Peyer's patch (tissue), 4 donors: ENCODE results near the gene ELP4.

Source experiments
- POLR2A ChIP-seq, 2 donors: fragments of 450-650 bp; IDR thresholded peaks; one replicate each; pipeline ENCODE4 v1.5.1; 2017; ENCODE audit warnings: antibody characterized with exemption in 2 of 2, mild to moderate bottlenecking in 2 of 2, moderate library complexity in 2 of 2
- TF ChIP-seq, protein P1 (sequence below), 6 experiments: fragments of 450-650 bp in 4 of 6; fragments of 200-600 bp in 2 of 6; sonication (generic) in 1 of 6; IDR thresholded peaks; one replicate each; pipeline ENCODE4 v1.5.1; 2017 to 2019; ENCODE audit warnings: antibody characterized with exemption in 6 of 6, mild to moderate bottlenecking in 3 of 6, moderate library complexity in 1 of 6

DNA sequence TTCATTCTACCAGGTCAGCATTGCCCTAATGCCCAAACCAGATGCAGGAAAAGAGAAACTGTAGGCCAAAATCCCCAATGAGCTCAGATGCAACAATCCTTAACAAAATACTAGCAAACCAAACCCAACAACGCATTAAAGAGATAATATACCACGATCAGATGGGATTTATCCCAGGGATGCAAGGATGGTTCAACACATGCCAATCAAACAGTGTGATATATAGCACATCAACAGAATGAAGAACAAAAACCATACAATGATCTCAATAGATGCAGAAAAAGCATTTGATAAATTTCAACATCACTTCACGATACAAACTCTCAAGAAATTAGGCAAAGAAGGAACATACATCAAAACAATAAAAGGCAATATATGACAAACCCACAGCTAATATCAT lies 45.1 kb upstream of the ELP4 start:
- TF ChIP-seq POLR2A (IDR thresholded peaks at IDR 0.05), result no peak
- TF ChIP-seq, protein P1, sequence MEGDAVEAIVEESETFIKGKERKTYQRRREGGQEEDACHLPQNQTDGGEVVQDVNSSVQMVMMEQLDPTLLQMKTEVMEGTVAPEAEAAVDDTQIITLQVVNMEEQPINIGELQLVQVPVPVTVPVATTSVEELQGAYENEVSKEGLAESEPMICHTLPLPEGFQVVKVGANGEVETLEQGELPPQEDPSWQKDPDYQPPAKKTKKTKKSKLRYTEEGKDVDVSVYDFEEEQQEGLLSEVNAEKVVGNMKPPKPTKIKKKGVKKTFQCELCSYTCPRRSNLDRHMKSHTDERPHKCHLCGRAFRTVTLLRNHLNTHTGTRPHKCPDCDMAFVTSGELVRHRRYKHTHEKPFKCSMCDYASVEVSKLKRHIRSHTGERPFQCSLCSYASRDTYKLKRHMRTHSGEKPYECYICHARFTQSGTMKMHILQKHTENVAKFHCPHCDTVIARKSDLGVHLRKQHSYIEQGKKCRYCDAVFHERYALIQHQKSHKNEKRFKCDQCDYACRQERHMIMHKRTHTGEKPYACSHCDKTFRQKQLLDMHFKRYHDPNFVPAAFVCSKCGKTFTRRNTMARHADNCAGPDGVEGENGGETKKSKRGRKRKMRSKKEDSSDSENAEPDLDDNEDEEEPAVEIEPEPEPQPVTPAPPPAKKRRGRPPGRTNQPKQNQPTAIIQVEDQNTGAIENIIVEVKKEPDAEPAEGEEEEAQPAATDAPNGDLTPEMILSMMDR (IDR thresholded peaks at IDR 0.05), result no peak
